GM19043 (cell line): ENCODE data around the gene PCDHGA8.
"Not testable (repeated sequence)": the region's sequence is repeated elsewhere in the genome, so short reads cannot be mapped to it uniquely, and the experiment has no call there.

Source experiments
- ATAC-seq: cut with Tn5 transposase; IDR thresholded peaks from one replicate; pipeline ENCODE4 v1.9.1; 2021; ENCODE audit warnings: low read depth; ENCODE audit not compliant: unreplicated experiment

Gene PCDHGA8

GRCh38 chr5:141399555-141400258 lies 7.3 kb downstream of the PCDHGA8 start:
- ATAC-seq = no peak

- ATAC-seq = no peak
Measured at GRCh38 chr5:141402553-141403243, 10.3 kb downstream of the PCDHGA8 start, which contains the start of gene PCDHGA9. Gene PCDHGA9 (plus strand): TSS chr5:141402778. CDS start chr5:141402953, 175 bp downstream.

GRCh38 chr5:141403387-141403786 lies 11.0 kb downstream of the PCDHGA8 start:
- no peak for ATAC-seq

- not testable (repeated sequence) for ATAC-seq
Measured at GRCh38 chr5:141407790-141408505, 15.5 kb downstream of the PCDHGA8 start, which contains the start of gene PCDHGB6. Gene PCDHGB6 (plus strand): TSS chr5:141408021. CDS start chr5:141408203, 182 bp downstream.

GRCh38 chr5:141409598-141410306 lies 17.3 kb downstream of the PCDHGA8 start:
- no peak for ATAC-seq

- ATAC-seq = no peak
Measured at GRCh38 chr5:141411575-141411974, 19.1 kb downstream of the PCDHGA8 start.

- ATAC-seq = peak; percentile 52
Measured at GRCh38 chr5:141412854-141413539, 20.6 kb downstream of the PCDHGA8 start, which contains the start of gene PCDHGA10. Gene PCDHGA10 (plus strand): TSS chr5:141412987. CDS start chr5:141413176, 189 bp downstream.

GRCh38 chr5:141413540-141414069 lies 21.2 kb downstream of the PCDHGA8 start:
- no peak for ATAC-seq

- ATAC-seq = not testable (repeated sequence)
Measured at GRCh38 chr5:141414548-141415274, 22.3 kb downstream of the PCDHGA8 start.

- ATAC-seq = not testable (repeated sequence)
Measured at GRCh38 chr5:141415275-141415618, 22.8 kb downstream of the PCDHGA8 start.

- ATAC-seq = peak; percentile 57
Measured at GRCh38 chr5:141417494-141418172, 25.2 kb downstream of the PCDHGA8 start, which contains the start of gene PCDHGB7. Gene PCDHGB7 (plus strand): TSS chr5:141417677. CDS start chr5:141417860, 183 bp downstream.

GRCh38 chr5:141419074-141419880 lies 26.8 kb downstream of the PCDHGA8 start:
- ATAC-seq = no peak

- peak; percentile 47 for ATAC-seq
Measured at GRCh38 chr5:141420855-141421488, 28.5 kb downstream of the PCDHGA8 start, which contains the start of gene PCDHGA11. Gene PCDHGA11 (plus strand): TSS chr5:141421051. CDS start chr5:141421228, 177 bp downstream.

GRCh38 chr5:141421489-141421855 lies 29.0 kb downstream of the PCDHGA8 start:
- ATAC-seq = no peak

- ATAC-seq = no peak
Measured at GRCh38 chr5:141422742-141423291, 30.4 kb downstream of the PCDHGA8 start.

- no peak for ATAC-seq
Measured at GRCh38 chr5:141427783-141428426, 35.5 kb downstream of the PCDHGA8 start.
